Lower lobe of right lung (tissue), 2 donors: ENCODE results near the gene LRIG1. TPM values are rescaled to one million over a fixed set of nuclear protein-coding genes. Genes with fewer than 3 reads are reported as not detected.

Experiments
- ATAC-seq, 2 donors: fragments of 200-7000 bp; cut with Tn5 transposase; one replicate each; pipeline ENCODE4 v1.9.1; 2020 to 2022; ENCODE audit warnings: mild to moderate bottlenecking in 2 of 2, moderate library complexity in 2 of 2
- DNase-seq: peaks from one replicate; pipeline ENCODE4 v3.0.0-alpha.2; 2020
- H3K27ac ChIP-seq: fragments of 200-600 bp; one replicate; pipeline ENCODE4 v1.8.0; 2022
- H3K27me3 ChIP-seq: fragments of 200-600 bp; one replicate; pipeline ENCODE4 v1.8.0; 2022; ENCODE audit warnings: low read depth
- H3K36me3 ChIP-seq: fragments of 200-600 bp; one replicate; pipeline ENCODE4 v1.8.0; 2022; ENCODE audit warnings: mild to moderate bottlenecking
- H3K4me1 ChIP-seq: fragments of 200-600 bp; one replicate; pipeline ENCODE4 v1.8.0; 2022
- H3K4me3 ChIP-seq: fragments of 200-600 bp; one replicate; pipeline ENCODE4 v1.8.0; 2022; ENCODE audit warnings: mild to moderate bottlenecking
- H3K9me3 ChIP-seq: fragments of 200-600 bp; one replicate; pipeline ENCODE4 v1.8.0; 2022
- intact Hi-C: fragments of 100-400 bp; cut with DNase I; formaldehyde crosslinking; loops from one replicate; pipeline ENCODE4 v1.11.0; 2022
- total RNA-seq: library from RNA; stranded (reverse); fragmentation: NEBNext Ultra II Directional; extraction: Animal tissue kit (Norgen Biotek cat#: 25700); gene quantifications from one replicate; pipeline ENCODE4 v1.2.1, GENCODE V29; 2021
- TF ChIP-seq, protein P1 (sequence below): fragments of 200-600 bp; IDR thresholded peaks from one replicate; pipeline ENCODE4 v1.8.0; 2022; ENCODE audit warnings: antibody characterized with exemption, mild to moderate bottlenecking
- donor health status: DM: no; HTN: yes; CAD: no; lungs with severe emphysema.

LRIG1 gene
- total RNA-seq, 1 donor from 2014 or later = 54.2 TPM

- Histone ChIP-seq H3K9me3 (no peaks in the 10 kb centered on the region), H3K36me3 (peaks cover 15% of the 10 kb centered on the region), H3K27me3 (no peaks in the 10 kb centered on the region), H3K4me3 (no peak overlapping the region), H3K27ac (peak overlapping the region; percentile 8), H3K4me1 (peaks cover 29% of the 10 kb centered on the region)
- DNase-seq (no peak), ATAC-seq (peak; percentile 59 to 91)
- TF ChIP-seq, protein P1, sequence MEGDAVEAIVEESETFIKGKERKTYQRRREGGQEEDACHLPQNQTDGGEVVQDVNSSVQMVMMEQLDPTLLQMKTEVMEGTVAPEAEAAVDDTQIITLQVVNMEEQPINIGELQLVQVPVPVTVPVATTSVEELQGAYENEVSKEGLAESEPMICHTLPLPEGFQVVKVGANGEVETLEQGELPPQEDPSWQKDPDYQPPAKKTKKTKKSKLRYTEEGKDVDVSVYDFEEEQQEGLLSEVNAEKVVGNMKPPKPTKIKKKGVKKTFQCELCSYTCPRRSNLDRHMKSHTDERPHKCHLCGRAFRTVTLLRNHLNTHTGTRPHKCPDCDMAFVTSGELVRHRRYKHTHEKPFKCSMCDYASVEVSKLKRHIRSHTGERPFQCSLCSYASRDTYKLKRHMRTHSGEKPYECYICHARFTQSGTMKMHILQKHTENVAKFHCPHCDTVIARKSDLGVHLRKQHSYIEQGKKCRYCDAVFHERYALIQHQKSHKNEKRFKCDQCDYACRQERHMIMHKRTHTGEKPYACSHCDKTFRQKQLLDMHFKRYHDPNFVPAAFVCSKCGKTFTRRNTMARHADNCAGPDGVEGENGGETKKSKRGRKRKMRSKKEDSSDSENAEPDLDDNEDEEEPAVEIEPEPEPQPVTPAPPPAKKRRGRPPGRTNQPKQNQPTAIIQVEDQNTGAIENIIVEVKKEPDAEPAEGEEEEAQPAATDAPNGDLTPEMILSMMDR = no peak
- intact Hi-C loops = no loop called here
Observed at GRCh38 chr3:66463054-66463631, 37.7 kb downstream of the LRIG1 start.

GRCh38 chr3:66457252-66457651 lies 43.6 kb downstream of the LRIG1 start:
- DNase-seq (no peak), ATAC-seq (no peak)
- Histone ChIP-seq H3K36me3 (peaks cover 28% of the 10 kb centered on the region), H3K27ac (no peak overlapping the region), H3K9me3 (no peaks in the 10 kb centered on the region), H3K4me1 (peaks cover 22% of the 10 kb centered on the region), H3K4me3 (no peak overlapping the region), H3K27me3 (no peaks in the 10 kb centered on the region)
- TF ChIP-seq, protein P1 = no peak
- intact Hi-C loops = no loop called here

- peaks cover 28% of the 10 kb centered on the region for H3K36me3 ChIP-seq
- ATAC-seq (peak; percentile 21 to 26), DNase-seq (no peak)
- TF ChIP-seq, protein P1 = no peak
- H3K9me3 ChIP-seq = no peaks in the 10 kb centered on the region
- no peaks in the 10 kb centered on the region for H3K27me3 ChIP-seq
- H3K4me1 ChIP-seq = peaks cover 27% of the 10 kb centered on the region
- no peak overlapping the region for H3K4me3 ChIP-seq
- intact Hi-C loops = no loop called here
- H3K27ac ChIP-seq = no peak overlapping the region
Observed at GRCh38 chr3:66456711-66457173, 44.1 kb downstream of the LRIG1 start.

DNA sequence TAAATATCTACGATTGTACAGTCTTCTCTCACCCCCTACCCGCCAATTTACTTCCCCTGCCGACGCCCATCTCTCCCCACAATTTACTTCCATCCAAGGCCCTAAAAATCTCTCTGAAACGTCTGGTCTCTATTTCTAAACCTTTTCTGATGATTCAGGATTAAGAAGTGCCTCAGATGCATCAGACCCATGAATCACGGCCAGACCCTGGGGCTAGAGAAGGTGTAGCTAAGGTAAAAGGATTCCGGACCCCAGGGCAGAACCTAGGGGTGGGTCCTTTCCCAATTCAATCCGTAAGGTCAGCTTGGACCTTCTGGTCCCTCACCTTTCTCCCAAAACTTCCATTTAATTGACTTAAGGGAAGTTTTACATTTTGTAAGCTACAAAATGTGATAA lies 46.4 kb downstream of the LRIG1 start:
- TF ChIP-seq, protein P1 = no peak
- Histone ChIP-seq H3K9me3 (no peaks in the 10 kb centered on the region), H3K4me3 (no peak overlapping the region), H3K4me1 (peaks cover 50% of the 10 kb centered on the region), H3K27me3 (no peaks in the 10 kb centered on the region), H3K27ac (no peak overlapping the region), H3K36me3 (peaks cover 16% of the 10 kb centered on the region)
- ATAC-seq = no peak
- intact Hi-C loops = no loop called here
- DNase-seq = no peak

DNA sequence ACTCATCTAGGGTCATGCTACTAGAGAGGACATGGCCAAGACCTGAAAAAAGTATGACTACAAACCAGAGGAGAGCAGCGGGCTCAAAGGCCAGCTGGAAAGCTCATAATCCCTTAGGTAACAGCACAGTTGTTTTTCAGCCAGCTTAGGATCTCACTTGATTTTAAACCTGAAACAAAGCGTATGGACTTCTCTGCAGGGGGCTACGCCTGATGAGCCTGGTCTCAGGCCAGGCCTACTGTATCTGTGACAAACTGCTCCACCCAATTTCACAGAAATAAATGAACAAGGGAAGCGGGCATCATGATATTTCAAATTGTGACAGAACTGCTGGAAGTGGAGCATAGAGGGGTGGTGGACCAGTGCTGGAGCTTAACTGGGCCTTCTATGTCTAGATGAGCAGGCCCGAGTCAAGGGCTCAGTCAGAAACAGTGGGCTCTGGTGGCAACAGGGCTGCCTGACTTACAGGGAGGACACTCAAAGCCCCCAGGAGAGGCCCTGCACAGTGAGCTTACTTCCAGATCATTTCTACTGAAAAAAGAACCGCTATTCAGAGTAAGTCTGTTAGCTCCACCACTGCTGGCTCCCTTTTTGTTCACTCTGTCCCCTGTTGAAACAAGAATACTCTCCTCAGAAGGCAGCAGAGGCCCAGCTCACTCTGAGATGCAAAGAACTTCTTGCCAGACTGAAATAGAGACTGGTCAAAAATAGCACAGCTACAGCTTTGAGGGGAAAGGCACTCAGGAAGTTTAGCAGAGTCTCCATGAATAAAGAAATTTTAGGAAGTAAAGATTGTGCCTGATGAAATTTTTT lies 47.0 kb downstream of the LRIG1 start:
- Histone ChIP-seq H3K9me3 (no peaks in the 10 kb centered on the region), H3K27me3 (no peaks in the 10 kb centered on the region), H3K36me3 (peaks cover 16% of the 10 kb centered on the region), H3K4me1 (peaks cover 56% of the 10 kb centered on the region), H3K27ac (no peak overlapping the region), H3K4me3 (no peak overlapping the region)
- no peak for DNase-seq
- TF ChIP-seq, protein P1 = no peak
- ATAC-seq = no peak
- intact Hi-C loops = no loop called here
